ENCODE data around the gene RIBC1.
"Not testable (repeated sequence)": the region's sequence is repeated elsewhere in the genome, so short reads cannot be mapped to it uniquely, and the experiment has no call there.

Gene RIBC1

GRCh38 chrX:53422861-53423306 is at the start of gene RIBC1:
RIBC1 (plus strand) TSS chrX:53422873; CDS start chrX:53426277, 3,404 bp downstream.
- no peak for DNase-seq (ENCODE audit: low read depth)

DNA sequence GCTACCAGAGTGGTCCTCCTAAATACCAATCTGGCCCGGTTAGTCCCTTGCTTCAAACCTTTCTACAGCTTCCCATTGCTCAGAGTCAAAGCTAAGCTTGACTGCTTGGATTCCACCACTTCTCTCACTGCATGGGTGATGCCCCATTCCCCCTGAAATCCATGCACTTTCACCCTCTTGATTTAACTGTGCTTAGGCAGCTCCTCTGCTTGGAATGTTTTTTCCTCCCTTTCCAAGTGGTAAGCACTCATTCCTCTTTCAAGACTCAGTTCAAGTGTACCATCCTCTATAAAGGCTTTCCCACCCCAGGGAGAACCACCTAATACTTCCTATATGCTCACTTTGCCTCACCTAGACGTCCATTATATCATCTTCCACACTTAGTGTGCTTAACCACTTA is 49.4 kb upstream of the RIBC1 start:
- DNase-seq (ENCODE audit: low read depth), result no peak

- no peak for DNase-seq (ENCODE audit: low read depth)
Measured at GRCh38 chrX:53374222-53374820, 48.4 kb upstream of the RIBC1 start.

DNA sequence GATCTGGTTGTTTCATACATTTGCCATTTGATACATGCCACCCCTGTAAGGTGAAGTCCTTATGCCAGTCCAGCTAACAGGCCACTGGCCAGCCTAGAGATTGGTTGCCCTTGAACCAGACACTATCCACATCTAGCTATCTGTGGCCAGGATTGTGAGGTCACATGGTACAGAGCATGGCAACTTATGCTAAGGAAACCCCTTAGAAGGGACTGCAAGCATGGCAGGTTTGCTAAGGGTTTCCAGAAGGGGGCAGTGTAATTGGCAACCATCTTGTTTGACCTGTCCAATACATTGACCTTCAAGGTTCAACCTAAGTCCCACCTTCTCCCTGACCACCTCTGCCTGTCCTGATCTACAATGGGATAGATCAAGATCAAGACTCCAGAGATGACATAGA is 47.8 kb upstream of the RIBC1 start:
- DNase-seq (ENCODE audit: low read depth), result no peak

DNA sequence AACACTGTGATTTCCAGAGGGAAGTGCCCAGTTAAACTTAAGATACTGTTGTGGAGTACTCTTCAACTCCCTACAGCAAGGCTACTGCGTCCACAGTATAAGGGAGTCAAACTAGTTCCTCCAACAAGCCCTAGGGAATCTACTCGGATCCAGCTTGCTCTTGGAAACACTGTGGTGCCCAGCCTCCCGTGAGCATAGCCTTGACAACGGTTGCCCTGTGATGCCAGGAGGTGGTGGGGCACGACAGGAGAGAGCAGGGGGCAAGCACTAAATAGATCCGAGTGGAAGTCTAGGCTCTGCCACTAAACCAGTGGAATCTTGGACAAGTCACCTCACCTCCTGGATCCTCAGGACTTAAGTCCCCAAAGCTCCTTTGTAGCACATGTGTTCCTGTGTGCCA is 45.8 kb upstream of the RIBC1 start:
- no peak for DNase-seq (ENCODE audit: low read depth)

GRCh38 chrX:53377464-53377863 is 45.2 kb upstream of the RIBC1 start:
- DNase-seq (ENCODE audit: low read depth), result no peak

- DNase-seq (ENCODE audit: low read depth), result no peak
Measured at GRCh38 chrX:53379008-53379710, 43.5 kb upstream of the RIBC1 start.

GRCh38 chrX:53379747-53380146 is 42.9 kb upstream of the RIBC1 start:
- DNase-seq (ENCODE audit: low read depth), result no peak

- DNase-seq (ENCODE audit: low read depth), result no peak
Measured at GRCh38 chrX:53383376-53384076, 39.1 kb upstream of the RIBC1 start.

DNA sequence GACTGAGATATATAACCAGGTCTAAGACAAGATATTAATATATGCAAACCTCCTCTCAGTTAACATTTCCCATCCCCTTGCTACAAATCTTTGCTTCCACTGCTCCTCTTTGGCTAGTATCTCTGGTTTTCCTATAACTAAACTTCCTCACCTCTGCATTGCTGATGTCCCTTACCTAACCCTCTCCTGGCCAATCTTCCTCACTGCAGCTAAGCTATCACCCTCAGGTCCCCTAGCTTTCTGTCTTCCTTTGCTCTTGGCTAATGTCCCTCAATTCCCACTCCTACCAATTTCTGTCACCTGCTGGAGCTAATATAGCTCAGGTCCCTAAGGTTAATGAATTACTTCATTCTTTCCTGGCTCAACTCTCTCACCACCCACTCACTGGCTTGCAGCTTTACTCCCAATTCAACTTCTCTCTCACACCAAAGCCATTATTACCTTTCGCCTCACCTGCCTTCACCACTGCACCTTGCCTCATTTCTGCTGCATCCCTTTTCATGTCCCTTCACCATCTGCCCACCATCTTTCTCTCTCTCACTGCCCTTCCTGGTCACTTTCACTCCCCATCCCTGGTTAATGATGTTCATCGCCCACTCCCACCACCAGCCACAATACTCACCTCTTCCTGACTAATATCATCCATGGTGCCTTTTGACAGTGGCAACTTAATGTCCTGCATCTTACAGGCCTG is 26.9 kb upstream of the RIBC1 start:
- DNase-seq (ENCODE audit: low read depth), result no peak

GRCh38 chrX:53398216-53398615 is 24.5 kb upstream of the RIBC1 start:
- DNase-seq (ENCODE audit: low read depth), result no peak

DNA sequence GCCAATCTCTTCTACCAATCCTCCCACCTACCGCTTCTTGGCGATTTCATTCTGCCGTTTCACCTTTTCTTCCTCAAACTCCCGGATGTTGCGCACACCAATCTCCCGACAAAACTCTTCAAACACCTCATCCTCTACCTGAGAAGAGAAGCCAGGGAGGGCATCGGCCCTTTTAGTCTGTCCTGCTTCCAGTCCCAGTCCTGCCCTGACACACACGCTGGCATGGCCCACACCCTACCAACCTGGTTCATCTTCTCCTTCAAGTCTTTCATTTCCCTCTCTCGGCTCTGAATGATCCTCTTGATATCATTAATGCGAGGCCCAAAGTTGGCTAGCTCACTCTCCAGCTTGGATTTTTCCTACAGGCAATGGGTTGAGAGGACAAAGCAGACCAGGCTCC is 19.1 kb upstream of the RIBC1 start:
- DNase-seq (ENCODE audit: low read depth), result no peak

GRCh38 chrX:53412446-53412845 is 10.2 kb upstream of the RIBC1 start:
- no peak for DNase-seq (ENCODE audit: low read depth)

DNA sequence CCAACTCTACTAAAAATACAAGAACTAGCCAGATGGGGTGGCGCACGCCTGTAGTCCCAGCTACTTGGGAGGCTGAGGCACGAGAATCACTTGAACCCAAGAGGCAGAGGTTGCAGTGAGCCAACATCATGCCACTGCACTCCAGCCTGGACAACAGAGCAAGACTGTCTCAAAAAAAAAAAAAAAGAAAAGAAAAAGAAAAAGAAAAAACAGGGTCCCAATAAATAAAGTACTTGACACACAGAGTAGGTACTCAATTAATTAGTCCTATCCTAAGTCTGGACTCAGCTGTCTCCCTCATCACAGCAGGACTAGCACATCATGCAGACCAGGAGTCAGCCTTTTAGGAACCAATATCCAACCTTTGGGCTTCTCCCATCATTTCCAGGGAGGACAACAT is 2.3 kb upstream of the RIBC1 start:
- not testable (repeated sequence) for DNase-seq (ENCODE audit: low read depth)

GRCh38 chrX:53421125-53421524 is 1.5 kb upstream of the RIBC1 start:
- DNase-seq (ENCODE audit: low read depth), result no peak

DNA sequence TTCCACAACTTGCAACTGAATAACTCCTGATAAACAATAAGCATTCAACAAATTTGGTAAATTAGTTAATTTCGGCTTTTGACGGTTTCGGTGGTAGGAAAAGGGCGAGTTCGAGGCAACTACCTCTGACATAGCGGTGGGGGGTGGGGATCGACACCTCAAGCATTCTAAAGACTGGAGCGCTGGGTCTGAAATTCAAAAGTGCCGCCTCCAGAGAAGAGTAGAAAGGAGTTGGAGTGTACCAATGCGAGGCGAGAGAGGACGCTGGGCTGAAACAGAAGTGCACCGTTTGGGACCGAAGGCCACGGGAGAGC is 944 bp upstream of the RIBC1 start:
- DNase-seq (ENCODE audit: low read depth), result no peak

DNA sequence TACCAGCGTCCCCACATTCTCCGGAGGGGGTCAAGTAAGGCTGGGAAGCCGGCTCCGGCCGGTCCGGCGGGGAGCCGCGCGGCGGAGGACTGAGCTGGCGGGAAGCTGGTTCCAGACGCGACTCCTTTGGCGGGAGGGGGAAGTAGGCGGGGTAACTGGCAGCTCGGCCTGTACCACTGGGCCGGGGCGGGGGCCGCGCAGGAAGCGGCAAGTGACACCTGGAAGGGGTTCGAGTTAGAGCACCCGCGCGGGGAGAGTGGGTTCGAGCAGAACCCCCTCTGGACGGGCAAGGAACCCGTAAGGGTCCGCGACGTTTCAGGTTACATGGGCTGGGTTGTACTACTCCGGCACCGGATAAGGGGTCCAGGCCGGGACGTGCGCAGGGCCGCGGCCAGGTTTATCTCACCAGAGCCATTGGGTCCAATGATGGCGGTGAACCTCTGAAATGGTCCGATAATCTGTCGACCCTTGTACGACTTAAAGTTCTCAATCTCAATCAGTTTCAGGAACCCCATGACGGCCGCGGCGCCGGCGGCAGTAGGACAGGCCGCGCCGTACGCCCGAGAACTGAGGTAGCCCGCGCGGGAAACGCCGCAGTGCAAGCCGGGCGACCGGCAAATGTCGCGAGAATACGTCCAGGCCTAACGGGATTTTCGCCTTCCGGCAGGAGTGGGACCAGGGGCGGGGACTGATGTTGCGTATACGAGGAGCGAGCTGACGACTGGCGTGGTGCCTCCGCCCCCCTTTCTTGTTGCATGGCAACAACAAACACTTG is 400 bp upstream of the RIBC1 start, which contains the start of gene SMC1A:
SMC1A (minus strand) TSS at position 569 of the 775 bp plus-strand sequence; CDS start at position 515, 54 bp downstream.
- DNase-seq (ENCODE audit: low read depth), result peak; percentile 96

GRCh38 chrX:53429755-53430154 is 7.1 kb downstream of the RIBC1 start:
- no peak for DNase-seq (ENCODE audit: low read depth)

DNA sequence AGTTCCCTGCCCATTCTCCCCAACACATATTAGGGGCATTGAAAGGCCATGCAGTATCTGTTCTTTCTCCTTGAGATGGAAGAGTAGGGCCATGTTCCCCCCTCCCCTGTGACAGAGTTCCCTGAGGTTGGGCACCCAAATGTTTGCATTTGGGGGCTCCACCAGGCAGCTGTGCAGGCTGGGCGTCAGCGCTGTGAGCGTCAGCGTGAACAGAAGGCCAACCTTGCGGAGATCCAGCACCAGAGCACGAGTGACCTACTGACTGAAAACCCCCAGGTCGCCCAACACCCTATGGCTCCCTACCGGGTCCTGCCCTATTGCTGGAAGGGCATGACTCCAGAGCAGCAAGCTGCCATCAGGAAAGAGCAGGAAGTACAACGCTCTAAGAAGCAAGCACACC is 7.6 kb downstream of the RIBC1 start:
- no peak for DNase-seq (ENCODE audit: low read depth)

DNA sequence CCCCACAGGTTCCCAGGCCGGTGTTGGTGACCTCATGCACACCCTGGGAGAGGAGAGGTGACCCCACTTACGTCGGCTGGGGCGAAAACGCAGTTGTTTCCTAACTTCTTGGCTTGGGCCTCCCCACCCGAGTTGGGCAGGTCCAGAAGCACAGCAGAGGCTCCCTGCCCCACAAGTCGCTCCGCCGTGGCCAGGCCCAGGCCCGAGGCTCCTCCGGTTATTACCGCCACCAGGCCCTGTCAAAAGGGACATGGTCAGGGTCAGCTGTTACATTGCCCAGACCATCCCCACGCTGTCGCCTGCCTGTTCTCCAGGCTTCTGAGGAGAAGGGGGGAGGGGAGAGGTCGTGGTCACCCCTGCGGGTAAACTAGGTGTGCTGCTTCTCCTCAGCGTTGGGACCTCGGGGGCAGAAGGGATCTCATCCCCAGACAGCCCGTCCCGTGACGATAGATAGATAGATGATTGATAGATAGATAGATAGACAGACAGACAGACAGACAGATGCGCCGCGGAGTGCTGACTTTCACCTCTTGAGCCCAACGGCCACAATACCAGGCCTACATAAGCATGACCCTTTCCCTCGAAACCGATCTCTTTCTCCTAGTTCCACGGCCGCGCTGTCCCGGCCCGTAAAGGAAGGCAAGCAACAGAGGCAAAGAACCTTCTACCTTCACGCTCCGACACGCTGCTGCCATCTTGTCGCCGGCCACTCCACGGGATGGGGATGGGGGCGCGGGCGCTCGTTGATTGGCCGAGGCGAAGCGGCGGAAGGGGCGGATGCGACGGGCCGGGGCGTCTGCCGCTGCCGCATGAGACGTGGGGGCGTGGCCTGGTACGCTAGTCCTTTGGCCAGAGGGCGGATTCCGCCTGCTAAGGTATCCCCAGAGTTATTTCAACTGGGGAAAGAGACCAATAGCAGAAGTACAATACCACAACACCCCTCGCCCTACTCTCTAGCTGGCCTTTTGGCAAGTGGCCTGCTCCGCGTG is 11.3 kb downstream of the RIBC1 start, which contains the start of gene HSD17B10:
HSD17B10 (minus strand) TSS at position 720 of the 989 bp plus-strand sequence; CDS start at position 695, 25 bp downstream.
- DNase-seq (ENCODE audit: low read depth), result peak; percentile 82

DNA sequence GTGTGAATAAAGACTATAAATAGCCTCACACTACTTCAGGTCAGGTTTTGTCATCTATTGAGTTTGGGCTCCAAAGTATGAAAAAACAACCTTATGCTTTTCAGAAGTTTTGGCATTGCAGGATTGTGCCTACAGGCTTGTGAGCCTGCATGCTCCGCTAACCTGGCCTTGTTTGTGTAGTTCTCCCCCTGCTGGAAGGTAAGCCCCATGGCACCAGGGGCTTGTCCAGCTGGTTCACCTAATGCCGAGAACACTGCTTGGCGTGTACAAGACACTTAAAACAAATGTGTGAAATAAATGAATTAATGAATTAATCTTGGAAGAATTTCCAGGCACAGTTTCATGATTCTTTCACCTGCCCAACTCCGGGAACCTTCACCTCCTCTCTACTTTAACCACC is 13.3 kb downstream of the RIBC1 start:
- DNase-seq (ENCODE audit: low read depth), result no peak

Measured in stimulated activated CD8-positive, alpha-beta memory T cell treated with anti-CD3 and anti-CD28 coated beads, Interleukin-4, amount 100 ng/mL, for 24 hours (primary cell).